ENCODE results near the gene ACP5.

- TF ChIP-seq CTCF (IDR thresholded peaks at IDR 0.05) (no peak), POLR2A (IDR thresholded peaks at IDR 0.05) (no peak), EP300 (IDR thresholded peaks at IDR 0.05) (no peak)
These were observed 29.3 kb downstream of the ACP5 start for GRCh38 chr19:11547929-11548700.

All from gastroesophageal sphincter (tissue), 3 donors.